Trophoblast cell (in vitro differentiated cells and primary cell): ENCODE data around the gene TOP3A.

Source experiments
- DNase-seq, 2 donors: peaks; one replicate each; pipeline ENCODE4 v3.0.0-alpha.2; 2016
- H2AFZ ChIP-seq: 2 replicates; pipeline ENCODE4 v1.6.1; 2013; ENCODE audit warnings: low read length, moderate library complexity, mild to moderate bottlenecking; ENCODE audit not compliant: insufficient read depth, poor library complexity
- H2AK5ac ChIP-seq: 2 replicates; pipeline ENCODE4 v1.6.1; 2013; ENCODE audit warnings: mild to moderate bottlenecking, low read length
- H2BK120ac ChIP-seq: 2 replicates; pipeline ENCODE4 v1.6.1; 2013; ENCODE audit warnings: low read length, mild to moderate bottlenecking, moderate library complexity; ENCODE audit not compliant: insufficient read depth, poor library complexity
- H2BK12ac ChIP-seq: 2 replicates; pipeline ENCODE4 v1.6.1; 2013; ENCODE audit warnings: mild to moderate bottlenecking, low read length, moderate library complexity
- H2BK5ac ChIP-seq: 2 replicates; pipeline ENCODE4 v1.6.1; 2013; ENCODE audit warnings: low read length, low read depth, moderate library complexity, mild to moderate bottlenecking; ENCODE audit not compliant: poor library complexity
- H3K14ac ChIP-seq: 2 replicates; pipeline ENCODE4 v1.6.1; 2013; ENCODE audit warnings: mild to moderate bottlenecking, low read length
- H3K18ac ChIP-seq: 2 replicates; pipeline ENCODE4 v1.6.1; 2013; ENCODE audit warnings: mild to moderate bottlenecking, low read length
- H3K23ac ChIP-seq: 2 replicates; pipeline ENCODE4 v1.6.1; 2013; ENCODE audit warnings: low read length
- H3K27ac ChIP-seq: 2 replicates; pipeline ENCODE4 v1.5.1; 2013; ENCODE audit warnings: low read depth, mild to moderate bottlenecking, inconsistent platforms, low read length, moderate library complexity
- H3K27me3 ChIP-seq: 2 replicates; pipeline ENCODE4 v1.6.1; 2013; ENCODE audit warnings: inconsistent platforms, mild to moderate bottlenecking, low read length, moderate library complexity; ENCODE audit not compliant: insufficient read depth
- H3K36me3 ChIP-seq, 2 experiments: 1 replicate in 1 of 2; 2 replicates in 1 of 2; pipeline ENCODE4 v1.6.1; 2013; ENCODE audit warnings: low read length in 2 of 2, mild to moderate bottlenecking in 2 of 2, moderate library complexity in 1 of 2; ENCODE audit not compliant: insufficient read depth in 2 of 2, control insufficient read depth in 1 of 2
- H3K4ac ChIP-seq: 2 replicates; pipeline ENCODE4 v1.6.1; 2013; ENCODE audit warnings: low read depth, mild to moderate bottlenecking, low read length, moderate library complexity
- H3K4me1 ChIP-seq, 2 experiments: 1 replicate in 1 of 2; 2 replicates in 1 of 2; pipeline ENCODE4 v1.6.1; 2013; ENCODE audit warnings: low read length in 2 of 2, mild to moderate bottlenecking in 2 of 2, moderate library complexity in 1 of 2; ENCODE audit not compliant: insufficient read depth in 2 of 2, control insufficient read depth in 1 of 2
- H3K4me2 ChIP-seq: 2 replicates; pipeline ENCODE4 v1.6.1; 2013; ENCODE audit warnings: inconsistent platforms, mild to moderate bottlenecking, low read length, moderate library complexity
- H3K4me3 ChIP-seq: 2 replicates; pipeline ENCODE4 v1.5.1; 2013; ENCODE audit warnings: mild to moderate bottlenecking, low read depth, low read length, inconsistent platforms
- H3K79me1 ChIP-seq: one replicate; pipeline ENCODE4 v1.6.1; 2013; ENCODE audit warnings: low read length
- H3K79me2 ChIP-seq: 2 replicates; pipeline ENCODE4 v1.6.1; 2013; ENCODE audit warnings: low read length, mild to moderate bottlenecking; ENCODE audit not compliant: control insufficient read depth, insufficient read depth, poor library complexity
- H3K9ac ChIP-seq: 2 replicates; pipeline ENCODE4 v1.6.1; 2013; ENCODE audit warnings: mild to moderate bottlenecking, low read length
- H3K9me3 ChIP-seq: 2 replicates; pipeline ENCODE4 v1.6.1; 2013; ENCODE audit warnings: low read depth, mild to moderate bottlenecking, control low read depth, inconsistent platforms, low read length; ENCODE audit not compliant: insufficient read depth
- H4K12ac ChIP-seq: 2 replicates; pipeline ENCODE4 v1.6.1; 2013; ENCODE audit warnings: low read depth, mild to moderate bottlenecking, low read length, moderate library complexity
- H4K8ac ChIP-seq: 2 replicates; pipeline ENCODE4 v1.6.1; 2013; ENCODE audit warnings: low read depth, mild to moderate bottlenecking, low read length, moderate library complexity
- H4K91ac ChIP-seq: one replicate; pipeline ENCODE4 v1.6.1; 2013; ENCODE audit warnings: low read depth, mild to moderate bottlenecking, low read length, moderate library complexity
- WGBS: extraction: QIAGEN DNeasy Blood & Tissue Kit; methylation state at CpG from one replicate; pipeline ENCODE4 v1.1.7; 2013; ENCODE audit warnings: missing lambda C conversion rate; ENCODE audit not compliant: insufficient read length, insufficient coverage; ENCODE audit errors: extremely low coverage; 5-methylcytosine and 5-hydroxymethylcytosine counted together

The TOP3A gene

DNA sequence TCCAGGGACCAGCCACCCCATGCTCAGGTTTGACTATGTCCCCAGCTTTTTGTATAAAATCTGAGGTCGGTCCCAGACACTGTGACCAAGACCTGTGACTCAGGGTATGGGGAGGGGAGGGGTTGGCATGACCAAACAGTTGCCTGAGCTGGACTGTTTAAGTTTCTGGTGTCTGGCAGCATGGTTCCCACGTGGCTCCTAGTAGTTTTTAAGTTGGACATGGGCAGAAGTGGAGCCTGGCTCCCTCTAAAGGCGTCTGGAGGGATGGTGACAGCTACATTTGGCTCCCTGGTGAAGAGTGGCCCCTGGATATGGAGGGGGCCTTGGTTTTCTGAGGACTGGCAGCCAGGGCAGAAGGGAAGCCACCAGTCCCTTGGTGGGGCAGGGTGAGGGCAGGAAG lies 8.2 kb upstream of the TOP3A start:
- Histone ChIP-seq H3K23ac (no peak overlapping the region), H3K4me2 (no peak overlapping the region), H3K27ac (no peak overlapping the region), H3K9ac (no peak overlapping the region), H2AK5ac (no peak overlapping the region), H3K9me3 (peaks cover 7% of the 10 kb centered on the region), H2AFZ (no peak overlapping the region), H2BK5ac (no peak overlapping the region), H3K27me3 (no peaks in the 10 kb centered on the region), H2BK12ac (no peak overlapping the region), H4K91ac (no peak overlapping the region), H3K14ac (no peak overlapping the region), H3K79me2 (no peaks in the 10 kb centered on the region), H3K18ac (no peak overlapping the region), H3K4me3 (no peak overlapping the region), H4K8ac (no peak overlapping the region), H3K4me1 (peaks cover 0 to under 1% of the 10 kb centered on the region in 2 experiments), H3K79me1 (no peaks in the 10 kb centered on the region), H3K4ac (no peak overlapping the region), H3K36me3 (peaks cover 45 to 47% of the 10 kb centered on the region in 2 experiments), H4K12ac (no peak overlapping the region), H2BK120ac (no peak overlapping the region)
- no CpG with 5 or more reads among the region's 3 CpGs for WGBS
- DNase-seq = no peak

DNA sequence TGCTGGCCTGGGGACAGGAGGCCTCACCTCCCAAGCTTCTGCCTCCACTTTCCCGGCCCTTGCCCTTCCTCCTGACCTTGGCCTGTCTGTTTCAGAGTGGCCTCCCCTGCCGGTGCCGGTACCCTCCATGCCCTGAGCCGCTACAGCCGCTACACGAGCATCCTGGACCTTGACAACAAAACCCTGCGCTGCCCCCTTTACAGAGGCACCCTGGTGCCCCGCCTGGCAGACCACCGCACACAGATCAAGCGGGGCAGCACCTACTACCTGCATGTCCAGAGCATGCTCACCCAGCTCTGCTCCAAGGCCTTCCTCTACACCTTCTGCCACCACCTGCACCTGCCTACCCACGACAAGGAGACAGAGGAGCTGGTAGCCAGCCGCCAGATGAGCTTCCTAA lies 7.7 kb upstream of the TOP3A start:
- Histone ChIP-seq H3K4ac (no peak overlapping the region), H3K4me2 (no peak overlapping the region)
- WGBS = no CpG with 5 or more reads among the region's 12 CpGs

DNA sequence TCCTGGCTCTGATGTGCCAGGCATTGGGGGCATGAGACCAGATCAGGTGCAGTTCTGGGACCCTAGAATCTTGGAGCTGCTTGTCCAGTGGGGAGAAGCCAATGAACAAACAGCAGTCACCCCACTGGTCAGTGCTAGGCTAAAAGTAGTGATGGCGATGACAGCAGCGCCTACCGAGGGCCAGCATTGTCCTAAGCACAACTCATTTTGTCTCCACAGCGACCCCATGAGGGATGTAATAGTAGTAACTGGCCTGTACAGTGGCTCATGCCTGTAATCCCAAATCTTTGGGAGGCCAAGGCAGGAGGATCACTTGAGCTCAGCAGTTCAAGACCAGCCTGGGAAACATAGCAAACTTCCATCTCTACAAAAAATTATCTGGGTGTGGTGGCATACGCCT lies 6.5 kb upstream of the TOP3A start:
- Histone ChIP-seq H2AFZ (no peak overlapping the region), H4K12ac (no peak overlapping the region), H2AK5ac (no peak overlapping the region), H3K14ac (no peak overlapping the region), H4K91ac (no peak overlapping the region), H2BK12ac (no peak overlapping the region), H3K4me3 (no peak overlapping the region), H3K36me3 (peaks cover 44 to 48% of the 10 kb centered on the region in 2 experiments), H2BK5ac (no peak overlapping the region), H3K79me1 (no peaks in the 10 kb centered on the region), H3K9me3 (peaks cover 7% of the 10 kb centered on the region), H3K27me3 (no peaks in the 10 kb centered on the region), H3K4me2 (no peak overlapping the region), H3K4ac (no peak overlapping the region), H4K8ac (no peak overlapping the region), H3K9ac (no peak overlapping the region), H3K4me1 (peaks cover 0 to 7% of the 10 kb centered on the region in 2 experiments), H2BK120ac (no peak overlapping the region), H3K27ac (no peak overlapping the region), H3K23ac (no peak overlapping the region), H3K79me2 (peaks cover 3% of the 10 kb centered on the region), H3K18ac (no peak overlapping the region)
- no CpG with 5 or more reads among the region's 5 CpGs for WGBS
- DNase-seq = peak; percentile 24 to 53

More for the DNA sequence above, 7.7 kb upstream of the TOP3A start:
- H3K14ac ChIP-seq = no peak overlapping the region
- no peaks in the 10 kb centered on the region for H3K79me1 ChIP-seq
- H2BK5ac ChIP-seq = no peak overlapping the region
- no peak overlapping the region for H4K8ac ChIP-seq
- H3K23ac ChIP-seq = no peak overlapping the region
- peaks cover 3% of the 10 kb centered on the region for H3K79me2 ChIP-seq
- H3K36me3 ChIP-seq = peaks cover 48 to 49% of the 10 kb centered on the region in 2 experiments
- no peak overlapping the region for H3K4me3 ChIP-seq
- H4K91ac ChIP-seq = no peak overlapping the region
- peaks cover 7% of the 10 kb centered on the region for H3K9me3 ChIP-seq
- no peak overlapping the region for H2BK12ac ChIP-seq
- H3K9ac ChIP-seq = no peak overlapping the region
- no peak overlapping the region for H2AK5ac ChIP-seq
- H4K12ac ChIP-seq = no peak overlapping the region
- DNase-seq = no peak
- no peak overlapping the region for H2BK120ac ChIP-seq
- no peak overlapping the region for H3K27ac ChIP-seq
- peaks cover 0 to 5% of the 10 kb centered on the region in 2 experiments for H3K4me1 ChIP-seq
- H3K18ac ChIP-seq = no peak overlapping the region
- H2AFZ ChIP-seq = no peak overlapping the region
- H3K27me3 ChIP-seq = no peaks in the 10 kb centered on the region

DNA sequence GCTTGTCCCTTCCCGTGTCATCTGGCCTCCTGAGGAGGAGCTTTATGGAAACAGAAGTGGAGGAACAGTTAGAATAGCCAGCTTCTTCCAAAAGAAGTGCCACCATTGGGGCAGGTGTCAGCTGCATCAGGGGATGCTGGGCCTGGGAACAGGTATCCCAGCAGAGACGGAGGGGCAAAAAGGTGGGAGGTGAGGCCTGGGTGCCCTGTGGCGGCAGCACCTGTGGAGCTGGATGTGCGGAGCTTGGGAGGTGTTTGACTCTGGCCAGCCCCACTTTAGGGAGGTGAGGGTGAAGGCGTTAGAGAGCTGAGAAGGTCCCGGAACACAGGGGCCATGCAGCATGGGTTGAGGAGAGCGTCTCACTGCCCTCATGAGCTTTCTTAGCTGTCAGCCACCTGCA lies 5.5 kb upstream of the TOP3A start:
- H2BK12ac ChIP-seq = no peak overlapping the region
- H2AFZ ChIP-seq = no peak overlapping the region
- no CpG with 5 or more reads among the region's 7 CpGs for WGBS
- H3K4ac ChIP-seq = no peak overlapping the region
- peaks cover 6 to 11% of the 10 kb centered on the region in 2 experiments for H3K4me1 ChIP-seq
- H3K14ac ChIP-seq = no peak overlapping the region
- no peak overlapping the region for H2AK5ac ChIP-seq
- H4K91ac ChIP-seq = no peak overlapping the region
- H3K23ac ChIP-seq = no peak overlapping the region
- no peak overlapping the region for H3K4me3 ChIP-seq
- no peak overlapping the region for H2BK5ac ChIP-seq
- no peak overlapping the region for H3K9ac ChIP-seq
- H4K12ac ChIP-seq = no peak overlapping the region
- peaks cover 7% of the 10 kb centered on the region for H3K9me3 ChIP-seq
- DNase-seq = no peak
- H3K79me1 ChIP-seq = peaks cover 3% of the 10 kb centered on the region
- H4K8ac ChIP-seq = no peak overlapping the region
- no peaks in the 10 kb centered on the region for H3K27me3 ChIP-seq
- H3K79me2 ChIP-seq = peaks cover 6% of the 10 kb centered on the region
- no peak overlapping the region for H2BK120ac ChIP-seq
- no peak overlapping the region for H3K18ac ChIP-seq
- no peak overlapping the region for H3K4me2 ChIP-seq
- H3K36me3 ChIP-seq = peaks cover 43 to 48% of the 10 kb centered on the region in 2 experiments
- no peak overlapping the region for H3K27ac ChIP-seq
